H9 (cell line): Measurements from ENCODE around the gene DENND4A. TPM values are rescaled to one million over a fixed set of nuclear protein-coding genes. Genes with fewer than 3 reads are reported as not detected.

Experiments used
- DNase-seq: peaks from one replicate; pipeline ENCODE4 v3.0.0-alpha.2; 2017
- H2AFZ ChIP-seq: one replicate; pipeline ENCODE4 v1.6.1; 2013; ENCODE audit warnings: mild to moderate bottlenecking, low read length, control low read depth, moderate library complexity
- H2AK5ac ChIP-seq: 2 replicates; pipeline ENCODE4 v1.6.1; 2013; ENCODE audit warnings: low read length, control low read depth, mixed read lengths; ENCODE audit not compliant: insufficient read length
- H2BK120ac ChIP-seq: one replicate; pipeline ENCODE4 v1.6.1; 2013; ENCODE audit warnings: low read depth, mild to moderate bottlenecking, low read length, control low read depth, inconsistent platforms; ENCODE audit not compliant: poor library complexity, severe bottlenecking
- H2BK12ac ChIP-seq: 2 replicates; pipeline ENCODE4 v1.6.1; 2013; ENCODE audit warnings: low read length, control low read depth, mixed read lengths, low read depth; ENCODE audit not compliant: insufficient read length
- H2BK15ac ChIP-seq: 2 replicates; pipeline ENCODE4 v1.6.1; 2013; ENCODE audit warnings: low read depth, low read length, control low read depth
- H2BK20ac ChIP-seq: one replicate; pipeline ENCODE4 v1.6.1; 2013; ENCODE audit warnings: low read depth, mild to moderate bottlenecking, low read length, control low read depth, inconsistent platforms; ENCODE audit not compliant: poor library complexity, severe bottlenecking
- H2BK5ac ChIP-seq: 2 replicates; pipeline ENCODE4 v1.6.1; 2013; ENCODE audit warnings: low read length, control low read depth, mixed read lengths; ENCODE audit not compliant: insufficient read length
- H3K14ac ChIP-seq: 2 replicates; pipeline ENCODE4 v1.6.1; 2013; ENCODE audit warnings: low read length, control low read depth; ENCODE audit not compliant: insufficient read depth
- H3K18ac ChIP-seq: 2 replicates; pipeline ENCODE4 v1.6.1; 2013; ENCODE audit warnings: low read depth, mild to moderate bottlenecking, mixed read lengths, low read length, control low read depth; ENCODE audit not compliant: insufficient read length
- H3K23ac ChIP-seq: 2 replicates; pipeline ENCODE4 v1.6.1; 2013; ENCODE audit warnings: low read length, control low read depth, mixed read lengths, low read depth; ENCODE audit not compliant: insufficient read length
- H3K23me2 ChIP-seq: 2 replicates; pipeline ENCODE4 v1.6.1; 2013; ENCODE audit warnings: low read depth, mild to moderate bottlenecking, mixed read lengths, low read length, control low read depth; ENCODE audit not compliant: insufficient read length, poor library complexity, severe bottlenecking
- H3K27ac ChIP-seq: 2 replicates; pipeline ENCODE4 v1.5.1; 2013; ENCODE audit warnings: low read length, control low read depth, mixed read lengths, low read depth; ENCODE audit not compliant: insufficient read length
- H3K27me3 ChIP-seq: 2 replicates; pipeline ENCODE4 v1.6.1; 2013; ENCODE audit warnings: low read length, control low read depth, inconsistent platforms; ENCODE audit not compliant: insufficient read depth
- H3K4ac ChIP-seq: 2 replicates; pipeline ENCODE4 v1.6.1; 2013; ENCODE audit warnings: low read depth, mild to moderate bottlenecking, control low read depth, inconsistent platforms, low read length, moderate library complexity
- H3K4me1 ChIP-seq: 2 replicates; pipeline ENCODE4 v1.6.1; 2013; ENCODE audit warnings: low read length, control low read depth, inconsistent platforms; ENCODE audit not compliant: insufficient read depth
- H3K4me2 ChIP-seq: 2 replicates; pipeline ENCODE4 v1.6.1; 2013; ENCODE audit warnings: low read length, control low read depth, mixed read lengths; ENCODE audit not compliant: insufficient read length, insufficient read depth
- H3K56ac ChIP-seq: 2 replicates; pipeline ENCODE4 v1.6.1; 2013; ENCODE audit warnings: low read depth, mild to moderate bottlenecking, mixed read lengths, low read length, control low read depth; ENCODE audit not compliant: insufficient read length
- H3K79me1 ChIP-seq: 2 replicates; pipeline ENCODE4 v1.6.1; 2013; ENCODE audit warnings: low read depth, mild to moderate bottlenecking, moderate library complexity, low read length, control low read depth, inconsistent platforms; ENCODE audit not compliant: insufficient read depth, poor library complexity, severe bottlenecking
- H3K79me2 ChIP-seq: 2 replicates; pipeline ENCODE4 v1.6.1; 2013; ENCODE audit warnings: low read length, control low read depth, inconsistent platforms; ENCODE audit not compliant: insufficient read depth
- H3K9ac ChIP-seq: 2 replicates; pipeline ENCODE4 v1.6.1; 2013; ENCODE audit warnings: low read length, control low read depth, mixed read lengths; ENCODE audit not compliant: insufficient read length; ENCODE audit errors: extremely low read depth
- H3K9me3 ChIP-seq: one replicate; pipeline ENCODE4 v1.6.1; 2013; ENCODE audit warnings: low read depth, low read length, inconsistent platforms; ENCODE audit not compliant: control insufficient read depth
- H3T11ph ChIP-seq: one replicate; pipeline ENCODE4 v1.6.1; 2013; ENCODE audit warnings: mild to moderate bottlenecking, low read length, control low read depth, inconsistent platforms
- H4K20me1 ChIP-seq: one replicate; pipeline ENCODE4 v1.6.1; 2013; ENCODE audit not compliant: control insufficient read depth, insufficient read length, insufficient read depth
- H4K5ac ChIP-seq: 2 replicates; pipeline ENCODE4 v1.6.1; 2013; ENCODE audit warnings: low read depth, mild to moderate bottlenecking, mixed read lengths, low read length, control low read depth; ENCODE audit not compliant: insufficient read length
- H4K8ac ChIP-seq: replicated peaks from 2 replicates; pipeline ENCODE4 v1.6.1; 2013; ENCODE audit warnings: low read length, control low read depth, mixed read lengths, low read depth; ENCODE audit not compliant: insufficient read length
- H4K91ac ChIP-seq: 2 replicates; pipeline ENCODE4 v1.6.1; 2013; ENCODE audit warnings: low read depth, mild to moderate bottlenecking, moderate library complexity, mixed read lengths, low read length, control low read depth; ENCODE audit not compliant: insufficient read length
- H3K27ac Mint-ChIP-seq, 3 experiments: 2 replicates in 2 of 3; 3 replicates in 1 of 3; pipeline ENCODE4 v1.8.0; 2020 to 2021; ENCODE audit warnings: mixed read lengths in 3 of 3, mild to moderate bottlenecking in 1 of 3, moderate library complexity in 1 of 3
- H3K27me3 Mint-ChIP-seq: 2 replicates; pipeline ENCODE4 v1.8.0; 2021; ENCODE audit warnings: low read depth, mild to moderate bottlenecking, moderate library complexity, mixed read lengths
- H3K36me3 Mint-ChIP-seq, 3 experiments: 2 replicates in 2 of 3; 3 replicates in 1 of 3; pipeline ENCODE4 v1.8.0; 2020 to 2021; ENCODE audit warnings: low read depth in 3 of 3, mixed read lengths in 3 of 3; ENCODE audit not compliant: insufficient read depth in 1 of 3
- H3K4me1 Mint-ChIP-seq, 2 experiments: 2 replicates each; pipeline ENCODE4 v1.8.0; 2020; ENCODE audit warnings: mixed read lengths in 2 of 2
- H3K4me3 Mint-ChIP-seq, 2 experiments: 2 replicates in 1 of 2; 3 replicates in 1 of 2; pipeline ENCODE4 v1.8.0; 2020 to 2021; ENCODE audit warnings: mild to moderate bottlenecking in 2 of 2, mixed read lengths in 2 of 2, moderate library complexity in 1 of 2
- H3K9me3 Mint-ChIP-seq, 2 experiments: 2 replicates in 1 of 2; 3 replicates in 1 of 2; pipeline ENCODE4 v1.8.0; 2020; ENCODE audit warnings: mild to moderate bottlenecking in 2 of 2, mixed read lengths in 2 of 2, moderate library complexity in 1 of 2
- WGBS: extraction: QIAGEN DNeasy Blood & Tissue Kit; methylation state at CpG from one replicate; pipeline ENCODE4 v1.1.7; 2013; ENCODE audit warnings: missing lambda C conversion rate, low lambda C conversion rate, mixed read lengths; ENCODE audit not compliant: insufficient read length; ENCODE audit errors: extremely low coverage; 5-methylcytosine and 5-hydroxymethylcytosine counted together
- total RNA-seq: library from RNA; stranded (reverse); gene quantifications from 2 replicates; pipeline ENCODE4 v1.2.1, GENCODE V29; 2021
- TF ChIP-seq, protein P1 (sequence below): fragments of 200-600 bp; sonication (generic); conservative IDR thresholded peaks from 3 replicates; pipeline ENCODE4 v1.8.0; 2021; ENCODE audit warnings: antibody characterized with exemption, mild to moderate bottlenecking

DENND4A gene
- total RNA-seq, 1 experiment from 2014 or later = 4.7 TPM

DNA sequence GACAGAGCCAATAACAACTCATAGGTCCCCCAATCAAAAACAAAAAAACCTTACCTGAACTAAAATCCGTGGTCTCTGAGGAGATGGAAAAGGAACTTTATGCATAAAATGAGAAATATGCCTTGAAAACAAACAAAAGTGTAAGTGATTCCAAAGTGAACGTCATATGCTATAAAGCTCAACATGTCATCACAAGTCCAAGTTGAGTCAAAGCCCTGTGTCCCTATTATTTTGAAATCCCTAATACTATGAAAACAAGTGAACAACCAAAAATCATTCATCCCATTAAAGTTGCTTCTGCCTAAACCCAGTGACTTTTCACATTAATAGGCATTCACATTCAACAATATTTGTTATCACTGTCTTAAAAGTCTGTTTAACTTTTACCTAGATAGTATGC, 59.4 kb downstream of the DENND4A start:
- Histone ChIP-seq H3K79me1 (no peaks in the 10 kb centered on the region), H3K4ac (no peak overlapping the region), H3K23me2 (no peaks in the 10 kb centered on the region), H3K18ac (no peak overlapping the region), H3K27me3 (no peaks in the 10 kb centered on the region), H3K9me3 (no peaks in the 10 kb centered on the region), H2BK120ac (no peak overlapping the region), H4K8ac (no peak overlapping the region), H4K91ac (no peak overlapping the region), H3T11ph (no peak overlapping the region), H2BK12ac (no peak overlapping the region), H3K27ac (no peak overlapping the region), H4K5ac (no peak overlapping the region), H2AK5ac (no peak overlapping the region), H3K79me2 (no peaks in the 10 kb centered on the region), H3K9ac (no peak overlapping the region), H2BK20ac (no peak overlapping the region), H3K14ac (no peak overlapping the region), H2AFZ (no peak overlapping the region), H3K4me2 (no peak overlapping the region), H3K56ac (no peak overlapping the region), H2BK15ac (no peak overlapping the region), H3K23ac (no peak overlapping the region), H4K20me1 (no peaks in the 10 kb centered on the region), H3K4me1 (no peaks in the 10 kb centered on the region), H2BK5ac (no peak overlapping the region)
- Mint-ChIP-seq H3K4me3 (no peak overlapping the region), H3K36me3 (no peaks in the 10 kb centered on the region), H3K9me3 (no peaks in the 10 kb centered on the region), H3K4me1 (peaks cover 11% of the 10 kb centered on the region in 2 experiments), H3K27ac (peak overlapping the region in 1 of 3 experiments; percentile 42; a peak in 1 of 7 replicates), H3K27me3 (no peaks in the 10 kb centered on the region)
- TF ChIP-seq, protein P1, sequence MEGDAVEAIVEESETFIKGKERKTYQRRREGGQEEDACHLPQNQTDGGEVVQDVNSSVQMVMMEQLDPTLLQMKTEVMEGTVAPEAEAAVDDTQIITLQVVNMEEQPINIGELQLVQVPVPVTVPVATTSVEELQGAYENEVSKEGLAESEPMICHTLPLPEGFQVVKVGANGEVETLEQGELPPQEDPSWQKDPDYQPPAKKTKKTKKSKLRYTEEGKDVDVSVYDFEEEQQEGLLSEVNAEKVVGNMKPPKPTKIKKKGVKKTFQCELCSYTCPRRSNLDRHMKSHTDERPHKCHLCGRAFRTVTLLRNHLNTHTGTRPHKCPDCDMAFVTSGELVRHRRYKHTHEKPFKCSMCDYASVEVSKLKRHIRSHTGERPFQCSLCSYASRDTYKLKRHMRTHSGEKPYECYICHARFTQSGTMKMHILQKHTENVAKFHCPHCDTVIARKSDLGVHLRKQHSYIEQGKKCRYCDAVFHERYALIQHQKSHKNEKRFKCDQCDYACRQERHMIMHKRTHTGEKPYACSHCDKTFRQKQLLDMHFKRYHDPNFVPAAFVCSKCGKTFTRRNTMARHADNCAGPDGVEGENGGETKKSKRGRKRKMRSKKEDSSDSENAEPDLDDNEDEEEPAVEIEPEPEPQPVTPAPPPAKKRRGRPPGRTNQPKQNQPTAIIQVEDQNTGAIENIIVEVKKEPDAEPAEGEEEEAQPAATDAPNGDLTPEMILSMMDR = no peak
- no peak for DNase-seq
- no CpG with 5 or more reads among the region's 2 CpGs for WGBS
